ENCODE measurements around the gene FGFRL1.

FGFRL1 gene

DNA sequence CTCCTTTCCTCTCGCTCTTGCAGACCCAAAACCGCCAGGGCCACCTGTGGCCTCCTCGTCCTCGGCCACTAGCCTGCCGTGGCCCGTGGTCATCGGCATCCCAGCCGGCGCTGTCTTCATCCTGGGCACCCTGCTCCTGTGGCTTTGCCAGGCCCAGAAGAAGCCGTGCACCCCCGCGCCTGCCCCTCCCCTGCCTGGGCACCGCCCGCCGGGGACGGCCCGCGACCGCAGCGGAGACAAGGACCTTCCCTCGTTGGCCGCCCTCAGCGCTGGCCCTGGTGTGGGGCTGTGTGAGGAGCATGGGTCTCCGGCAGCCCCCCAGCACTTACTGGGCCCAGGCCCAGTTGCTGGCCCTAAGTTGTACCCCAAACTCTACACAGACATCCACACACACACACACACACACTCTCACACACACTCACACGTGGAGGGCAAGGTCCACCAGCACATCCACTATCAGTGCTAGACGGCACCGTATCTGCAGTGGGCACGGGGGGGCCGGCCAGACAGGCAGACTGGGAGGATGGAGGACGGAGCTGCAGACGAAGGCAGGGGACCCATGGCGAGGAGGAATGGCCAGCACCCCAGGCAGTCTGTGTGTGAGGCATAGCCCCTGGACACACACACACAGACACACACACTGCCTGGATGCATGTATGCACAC, 13.6 kb downstream of the FGFRL1 start:
- no peaks in the 10 kb centered on the region for H3K4me1 ChIP-seq (ENCODE audit: control insufficient read depth in 1 of 2, insufficient read depth in 2 of 2, low read length in 2 of 2)
- peaks cover 0 to 8% of the 10 kb centered on the region in 2 donors for H3K36me3 ChIP-seq (ENCODE audit: control insufficient read depth in 1 of 2, insufficient read depth in 2 of 2, low read length in 2 of 2)
- no peaks in the 10 kb centered on the region for H3K9me3 ChIP-seq (ENCODE audit: control insufficient read depth in 1 of 2, low read length in 2 of 2)
- H3K27ac ChIP-seq (ENCODE audit: low read length), result no peak overlapping the region
- H3K27me3 ChIP-seq (ENCODE audit: low read depth, low read length), result no peaks in the 10 kb centered on the region
- H3K4me3 ChIP-seq (ENCODE audit: low read depth in 1 of 2, low read length in 2 of 2), result no peak overlapping the region

DNA sequence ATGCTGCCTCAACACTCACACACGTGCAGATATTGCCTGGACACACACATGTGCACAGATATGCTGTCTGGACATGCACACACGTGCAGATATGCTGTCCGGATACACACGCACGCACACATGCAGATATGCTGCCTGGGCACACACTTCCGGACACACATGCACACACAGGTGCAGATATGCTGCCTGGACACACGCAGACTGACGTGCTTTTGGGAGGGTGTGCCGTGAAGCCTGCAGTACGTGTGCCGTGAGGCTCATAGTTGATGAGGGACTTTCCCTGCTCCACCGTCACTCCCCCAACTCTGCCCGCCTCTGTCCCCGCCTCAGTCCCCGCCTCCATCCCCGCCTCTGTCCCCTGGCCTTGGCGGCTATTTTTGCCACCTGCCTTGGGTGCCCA, 14.7 kb downstream of the FGFRL1 start:
- peaks cover 0 to 8% of the 10 kb centered on the region in 2 donors for H3K36me3 ChIP-seq (ENCODE audit: control insufficient read depth in 1 of 2, insufficient read depth in 2 of 2, low read length in 2 of 2)
- no peaks in the 10 kb centered on the region for H3K27me3 ChIP-seq (ENCODE audit: low read depth, low read length)
- no peaks in the 10 kb centered on the region for H3K9me3 ChIP-seq (ENCODE audit: control insufficient read depth in 1 of 2, low read length in 2 of 2)
- H3K4me1 ChIP-seq (ENCODE audit: control insufficient read depth in 1 of 2, insufficient read depth in 2 of 2, low read length in 2 of 2), result no peaks in the 10 kb centered on the region
- no peak overlapping the region for H3K4me3 ChIP-seq (ENCODE audit: low read depth in 1 of 2, low read length in 2 of 2)
- no peak overlapping the region for H3K27ac ChIP-seq (ENCODE audit: low read length)

DNA sequence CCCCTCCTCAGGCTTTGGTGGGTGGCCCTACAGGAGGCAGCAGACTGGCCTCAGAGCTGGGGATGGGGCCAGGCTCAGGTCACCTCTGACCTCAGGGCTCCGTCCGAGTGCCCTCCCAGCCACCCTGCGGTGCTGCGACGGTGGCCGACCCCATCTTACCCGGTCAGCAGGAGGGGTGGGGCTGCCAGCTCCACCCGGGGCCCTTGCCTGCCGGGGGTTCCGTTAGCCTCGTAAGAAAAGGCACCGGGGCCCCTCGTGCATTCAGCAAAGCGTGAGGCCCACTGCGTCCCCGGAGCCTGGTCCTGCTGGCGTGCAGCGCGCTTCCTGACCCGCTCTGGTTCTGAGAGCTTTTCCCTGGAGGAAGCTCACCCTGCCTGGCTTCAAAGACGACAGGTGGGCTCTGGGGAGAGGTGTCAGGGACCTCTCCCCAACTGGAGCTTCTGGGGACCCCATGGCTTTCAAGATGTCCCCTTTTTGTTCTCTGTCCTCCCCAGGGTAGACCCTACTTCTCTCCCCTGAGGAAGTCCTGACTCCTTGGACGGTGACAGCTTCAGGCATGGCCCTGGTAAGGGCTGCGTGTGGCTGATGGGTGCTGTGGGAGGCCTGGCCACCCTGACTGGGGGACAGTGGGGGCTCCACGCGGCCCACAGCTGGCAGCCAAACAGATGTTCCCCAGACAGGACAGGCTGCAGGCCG, 15.9 kb downstream of the FGFRL1 start:
- peaks cover 0 to 8% of the 10 kb centered on the region in 2 donors for H3K36me3 ChIP-seq (ENCODE audit: control insufficient read depth in 1 of 2, insufficient read depth in 2 of 2, low read length in 2 of 2)
- no peaks in the 10 kb centered on the region for H3K9me3 ChIP-seq (ENCODE audit: control insufficient read depth in 1 of 2, low read length in 2 of 2)
- H3K4me3 ChIP-seq (ENCODE audit: low read depth in 1 of 2, low read length in 2 of 2), result no peak overlapping the region
- no peaks in the 10 kb centered on the region for H3K27me3 ChIP-seq (ENCODE audit: low read depth, low read length)
- no peak overlapping the region for H3K27ac ChIP-seq (ENCODE audit: low read length)
- no peaks in the 10 kb centered on the region for H3K4me1 ChIP-seq (ENCODE audit: control insufficient read depth in 1 of 2, insufficient read depth in 2 of 2, low read length in 2 of 2)

DNA sequence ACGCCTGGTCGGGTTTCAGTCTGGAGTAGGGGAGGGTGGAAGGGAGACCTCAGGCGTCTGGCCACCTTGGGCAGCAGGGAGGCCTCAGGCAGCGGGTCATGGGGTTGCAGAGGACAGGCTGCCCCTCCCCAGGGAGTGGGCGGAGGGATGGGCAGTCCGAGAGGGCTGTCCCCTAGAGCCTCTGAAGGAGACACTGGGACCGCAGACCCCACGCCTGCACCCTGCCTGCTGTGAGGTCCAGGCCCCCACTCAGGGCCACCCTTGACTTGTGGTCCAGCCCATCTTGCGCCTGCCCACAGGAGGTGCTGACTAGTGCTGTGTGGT, 16.5 kb downstream of the FGFRL1 start:
- no peak overlapping the region for H3K27ac ChIP-seq (ENCODE audit: low read length)
- H3K36me3 ChIP-seq (ENCODE audit: control insufficient read depth in 1 of 2, insufficient read depth in 2 of 2, low read length in 2 of 2), result peaks cover 0 to 8% of the 10 kb centered on the region in 2 donors
- H3K9me3 ChIP-seq (ENCODE audit: control insufficient read depth in 1 of 2, low read length in 2 of 2), result no peaks in the 10 kb centered on the region
- H3K27me3 ChIP-seq (ENCODE audit: low read depth, low read length), result no peaks in the 10 kb centered on the region
- no peaks in the 10 kb centered on the region for H3K4me1 ChIP-seq (ENCODE audit: control insufficient read depth in 1 of 2, insufficient read depth in 2 of 2, low read length in 2 of 2)
- H3K4me3 ChIP-seq (ENCODE audit: low read depth in 1 of 2, low read length in 2 of 2), result no peak overlapping the region

DNA sequence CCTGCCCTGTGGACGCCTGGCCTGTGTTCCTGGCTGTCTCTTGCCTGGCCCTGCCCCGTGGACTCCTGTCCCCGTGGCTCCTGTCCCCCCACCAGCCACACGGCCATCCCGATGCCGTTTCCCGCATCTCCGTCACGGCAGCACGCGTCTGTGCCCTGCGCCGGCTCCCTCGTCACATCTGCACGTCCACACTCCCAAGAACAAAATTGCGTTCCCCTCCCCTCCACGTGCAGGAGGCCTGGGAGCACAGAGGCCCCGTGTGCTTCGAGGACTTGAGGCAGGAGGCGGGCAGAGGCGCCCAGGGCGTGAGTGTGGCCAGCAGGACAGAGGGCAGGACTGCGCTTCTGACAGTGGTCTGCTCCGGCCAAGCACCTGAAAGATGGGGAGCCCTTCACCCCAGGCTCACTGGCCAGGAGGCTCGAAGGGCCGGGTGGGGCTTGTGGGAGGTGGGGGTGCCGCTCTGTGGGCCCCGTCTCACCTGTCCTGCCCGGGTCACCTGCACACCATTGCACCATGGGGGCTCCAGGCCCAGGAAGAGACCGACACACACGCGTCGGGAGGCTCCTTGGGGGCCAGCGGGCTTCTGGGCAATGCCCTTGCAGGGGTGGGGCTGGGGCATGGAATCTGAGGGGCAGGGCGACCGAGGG, 17.3 kb downstream of the FGFRL1 start:
- H3K4me3 ChIP-seq (ENCODE audit: low read depth in 1 of 2, low read length in 2 of 2), result no peak overlapping the region
- H3K27me3 ChIP-seq (ENCODE audit: low read depth, low read length), result no peaks in the 10 kb centered on the region
- peaks cover 0 to 2% of the 10 kb centered on the region in 2 donors for H3K4me1 ChIP-seq (ENCODE audit: control insufficient read depth in 1 of 2, insufficient read depth in 2 of 2, low read length in 2 of 2)
- H3K36me3 ChIP-seq (ENCODE audit: control insufficient read depth in 1 of 2, insufficient read depth in 2 of 2, low read length in 2 of 2), result peaks cover 0 to 8% of the 10 kb centered on the region in 2 donors
- no peaks in the 10 kb centered on the region for H3K9me3 ChIP-seq (ENCODE audit: control insufficient read depth in 1 of 2, low read length in 2 of 2)
- no peak overlapping the region for H3K27ac ChIP-seq (ENCODE audit: low read length)

DNA sequence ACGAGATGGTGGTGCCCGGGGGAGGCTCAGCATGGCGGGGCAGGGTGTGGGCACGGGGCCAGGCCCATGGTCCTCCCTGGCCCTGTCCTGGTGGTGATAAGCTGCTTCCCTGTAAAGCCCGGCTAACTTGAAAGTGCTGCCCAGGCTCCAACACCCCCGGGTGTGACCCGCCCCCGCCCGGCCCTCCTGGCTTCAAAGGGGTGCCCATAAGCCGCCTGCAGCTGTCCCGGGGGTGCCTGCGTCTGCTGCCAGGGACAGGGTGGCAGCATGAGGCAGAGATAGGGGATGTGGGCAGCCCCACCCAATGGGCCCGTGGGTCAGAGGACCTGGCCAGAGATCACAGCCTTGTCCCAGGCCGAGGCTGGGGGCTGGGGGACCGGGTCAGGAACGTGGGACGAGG, 18.1 kb downstream of the FGFRL1 start:
- Histone ChIP-seq H3K36me3 (ENCODE audit: control insufficient read depth in 1 of 2, insufficient read depth in 2 of 2, low read length in 2 of 2) (peaks cover 0 to 4% of the 10 kb centered on the region in 2 donors), H3K4me1 (ENCODE audit: control insufficient read depth in 1 of 2, insufficient read depth in 2 of 2, low read length in 2 of 2) (peaks cover 0 to 8% of the 10 kb centered on the region in 2 donors), H3K27me3 (ENCODE audit: low read depth, low read length) (no peaks in the 10 kb centered on the region), H3K27ac (ENCODE audit: low read length) (no peak overlapping the region), H3K9me3 (ENCODE audit: control insufficient read depth in 1 of 2, low read length in 2 of 2) (no peaks in the 10 kb centered on the region), H3K4me3 (ENCODE audit: low read depth in 1 of 2, low read length in 2 of 2) (no peak overlapping the region)

DNA sequence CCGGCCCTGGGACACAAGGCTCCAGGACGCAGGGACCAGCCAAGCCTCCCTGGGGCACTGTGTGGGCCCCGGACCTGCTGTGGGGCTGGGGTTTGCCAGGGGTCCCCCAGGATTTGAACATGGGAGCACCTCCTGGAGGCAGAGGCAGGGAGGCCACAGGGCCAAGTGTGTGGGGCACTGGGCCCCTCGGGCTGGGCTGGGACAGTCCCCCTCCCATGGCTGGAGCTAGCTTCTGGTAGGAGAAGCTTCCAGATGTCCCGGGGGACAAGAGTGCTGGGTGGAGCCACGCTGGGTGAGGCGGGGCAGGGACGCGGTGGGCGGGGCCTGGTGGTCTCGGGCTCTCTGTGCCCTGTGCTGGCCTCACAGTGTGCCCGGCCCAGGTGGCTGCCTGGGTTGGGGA, 18.6 kb downstream of the FGFRL1 start:
- Histone ChIP-seq H3K27ac (ENCODE audit: low read length) (no peak overlapping the region), H3K9me3 (ENCODE audit: control insufficient read depth in 1 of 2, low read length in 2 of 2) (no peaks in the 10 kb centered on the region), H3K4me3 (ENCODE audit: low read depth in 1 of 2, low read length in 2 of 2) (no peak overlapping the region), H3K4me1 (ENCODE audit: control insufficient read depth in 1 of 2, insufficient read depth in 2 of 2, low read length in 2 of 2) (peaks cover 0 to 8% of the 10 kb centered on the region in 2 donors), H3K36me3 (ENCODE audit: control insufficient read depth in 1 of 2, insufficient read depth in 2 of 2, low read length in 2 of 2) (no peaks in the 10 kb centered on the region), H3K27me3 (ENCODE audit: low read depth, low read length) (no peaks in the 10 kb centered on the region)

DNA sequence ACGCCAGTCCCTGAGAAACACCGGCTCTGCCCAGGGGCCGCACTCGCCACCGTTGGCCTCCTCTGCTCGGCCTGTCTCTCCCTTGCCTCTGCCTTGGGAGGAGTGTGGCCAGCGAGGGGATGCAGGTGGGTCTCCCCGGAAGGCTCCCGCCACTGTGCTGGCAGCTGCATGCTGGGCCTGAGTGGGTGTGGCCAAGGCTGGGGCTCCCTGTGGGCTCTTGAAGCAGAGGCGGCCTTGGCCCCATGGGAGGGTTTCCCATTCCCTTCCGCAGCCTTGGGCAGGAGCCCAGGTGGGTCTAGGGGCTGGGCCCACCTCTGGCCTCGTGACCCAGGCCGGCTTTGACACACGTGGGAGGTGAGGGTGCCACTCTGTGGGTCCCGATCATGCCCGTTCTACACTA, 19.1 kb downstream of the FGFRL1 start:
- H3K9me3 ChIP-seq (ENCODE audit: control insufficient read depth in 1 of 2, low read length in 2 of 2), result no peaks in the 10 kb centered on the region
- H3K36me3 ChIP-seq (ENCODE audit: control insufficient read depth in 1 of 2, insufficient read depth in 2 of 2, low read length in 2 of 2), result no peaks in the 10 kb centered on the region
- H3K4me3 ChIP-seq (ENCODE audit: low read depth in 1 of 2, low read length in 2 of 2), result no peak overlapping the region
- H3K27me3 ChIP-seq (ENCODE audit: low read depth, low read length), result no peaks in the 10 kb centered on the region
- H3K4me1 ChIP-seq (ENCODE audit: control insufficient read depth in 1 of 2, insufficient read depth in 2 of 2, low read length in 2 of 2), result peaks cover 0 to 11% of the 10 kb centered on the region in 2 donors
- no peak overlapping the region for H3K27ac ChIP-seq (ENCODE audit: low read length)

DNA sequence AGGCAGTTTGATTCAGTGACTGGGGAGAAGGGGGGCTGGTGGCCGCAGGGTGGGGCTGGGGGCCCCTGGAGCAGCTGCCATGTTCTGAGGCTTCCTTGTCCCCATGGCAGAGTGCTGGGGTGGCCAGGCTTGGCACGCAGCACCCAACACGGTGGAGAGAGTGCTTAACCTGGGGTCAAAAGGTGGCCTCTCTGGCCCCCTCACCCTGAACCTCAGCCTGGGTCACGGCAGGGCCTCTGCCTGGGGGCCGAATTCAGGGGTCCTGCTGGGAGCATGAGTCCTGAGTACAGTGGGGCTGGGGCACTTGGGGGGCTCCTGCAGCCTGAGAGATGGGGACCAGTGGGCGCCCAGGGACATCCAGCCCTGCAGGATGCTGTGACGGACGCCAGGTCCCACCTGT, 19.9 kb downstream of the FGFRL1 start:
- H3K4me3 ChIP-seq (ENCODE audit: low read depth in 1 of 2, low read length in 2 of 2), result no peak overlapping the region
- H3K9me3 ChIP-seq (ENCODE audit: control insufficient read depth in 1 of 2, low read length in 2 of 2), result no peaks in the 10 kb centered on the region
- peaks cover 0 to 11% of the 10 kb centered on the region in 2 donors for H3K4me1 ChIP-seq (ENCODE audit: control insufficient read depth in 1 of 2, insufficient read depth in 2 of 2, low read length in 2 of 2)
- H3K27ac ChIP-seq (ENCODE audit: low read length), result no peak overlapping the region
- no peaks in the 10 kb centered on the region for H3K27me3 ChIP-seq (ENCODE audit: low read depth, low read length)
- no peaks in the 10 kb centered on the region for H3K36me3 ChIP-seq (ENCODE audit: control insufficient read depth in 1 of 2, insufficient read depth in 2 of 2, low read length in 2 of 2)

DNA sequence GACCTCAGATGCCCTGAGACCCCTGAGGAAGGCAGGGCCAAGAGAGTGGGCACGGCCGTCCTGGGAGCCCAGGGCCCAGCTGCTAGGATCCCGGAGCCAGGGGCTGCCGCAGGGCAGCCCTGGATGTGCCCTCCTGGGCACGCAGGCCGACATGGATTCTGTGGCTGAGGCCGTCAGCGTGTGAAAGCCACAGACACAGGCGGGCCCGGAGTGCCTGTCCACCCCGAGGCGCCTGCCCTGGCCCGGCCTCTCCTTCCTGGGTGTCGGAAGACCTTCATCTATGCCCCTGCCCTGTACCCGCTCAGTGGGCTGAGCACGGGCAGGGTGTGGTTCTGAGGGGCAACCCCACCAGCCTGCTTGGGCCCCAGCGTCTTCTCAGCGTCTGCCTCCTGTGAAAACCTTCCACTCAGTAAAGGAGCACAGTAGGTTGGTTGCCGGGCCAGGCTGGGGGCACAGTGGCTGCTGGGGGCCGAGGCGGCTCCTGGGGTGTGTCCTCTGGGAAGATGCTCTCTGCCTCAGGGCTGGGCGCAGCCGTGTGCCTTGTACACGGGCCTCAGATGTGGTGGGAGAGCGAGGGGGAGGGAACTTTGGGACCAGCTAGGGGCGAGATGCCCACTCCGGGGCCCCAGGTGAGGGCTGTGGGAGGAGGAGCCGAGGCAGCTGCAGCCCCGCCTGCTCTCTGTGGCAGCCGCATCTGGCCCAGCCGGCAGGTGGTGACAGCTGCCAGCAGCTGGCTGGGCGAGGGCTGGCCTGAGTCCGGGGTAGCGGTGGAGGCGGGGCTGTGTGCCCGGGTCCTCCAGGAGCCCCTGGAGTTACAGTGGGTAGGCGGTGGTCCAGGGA, 20.8 kb downstream of the FGFRL1 start:
- Histone ChIP-seq H3K36me3 (ENCODE audit: control insufficient read depth in 1 of 2, insufficient read depth in 2 of 2, low read length in 2 of 2) (no peaks in the 10 kb centered on the region), H3K27me3 (ENCODE audit: low read depth, low read length) (no peaks in the 10 kb centered on the region), H3K9me3 (ENCODE audit: control insufficient read depth in 1 of 2, low read length in 2 of 2) (no peaks in the 10 kb centered on the region), H3K4me1 (ENCODE audit: control insufficient read depth in 1 of 2, insufficient read depth in 2 of 2, low read length in 2 of 2) (peaks cover 0 to 11% of the 10 kb centered on the region in 2 donors), H3K4me3 (ENCODE audit: low read depth in 1 of 2, low read length in 2 of 2) (no peak overlapping the region), H3K27ac (ENCODE audit: low read length) (no peak overlapping the region)

DNA sequence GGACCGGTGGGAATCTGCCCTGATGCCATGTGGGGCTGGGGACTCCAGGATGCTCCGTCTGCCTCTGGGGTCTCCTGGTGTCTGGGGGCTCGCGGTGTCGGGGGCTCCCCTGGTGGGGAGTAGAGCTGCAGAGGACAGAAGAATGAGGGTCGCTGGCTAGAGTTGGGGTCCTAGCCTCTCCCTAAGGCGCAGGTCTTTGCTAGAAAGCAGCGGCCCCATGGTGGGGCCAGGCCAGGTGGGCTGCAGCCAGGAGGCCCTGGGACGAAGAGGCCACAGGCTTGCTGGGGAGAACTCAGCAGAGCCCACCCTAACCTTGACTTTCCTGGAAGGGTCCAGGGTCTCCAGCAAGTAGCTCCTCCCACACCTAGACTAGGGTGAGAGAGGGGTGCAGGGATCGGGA, 21.4 kb downstream of the FGFRL1 start:
- no peak overlapping the region for H3K4me3 ChIP-seq (ENCODE audit: low read depth in 1 of 2, low read length in 2 of 2)
- H3K36me3 ChIP-seq (ENCODE audit: control insufficient read depth in 1 of 2, insufficient read depth in 2 of 2, low read length in 2 of 2), result no peaks in the 10 kb centered on the region
- peaks cover 0 to 11% of the 10 kb centered on the region in 2 donors for H3K4me1 ChIP-seq (ENCODE audit: control insufficient read depth in 1 of 2, insufficient read depth in 2 of 2, low read length in 2 of 2)
- H3K27ac ChIP-seq (ENCODE audit: low read length), result no peak overlapping the region
- H3K27me3 ChIP-seq (ENCODE audit: low read depth, low read length), result no peaks in the 10 kb centered on the region
- H3K9me3 ChIP-seq (ENCODE audit: control insufficient read depth in 1 of 2, low read length in 2 of 2), result no peaks in the 10 kb centered on the region

All from muscle layer of duodenum (tissue), 2 donors.